OCI-LY1 (cell line): ENCODE data around the gene MIEN1.

Source experiments
- CTCF ChIP-seq: fragments of 200-600 bp; sonication (generic), shearing (Covaris generic); IDR thresholded peaks from 2 replicates; pipeline ENCODE4 v1.5.1; 2017; ENCODE audit warnings: mild to moderate bottlenecking, antibody characterized with exemption, low read length, moderate library complexity, mixed read lengths
- EZH2 ChIP-seq: fragments of 200-600 bp; sonication (generic), shearing (Covaris generic); IDR thresholded peaks from 2 replicates; pipeline ENCODE4 v1.8.0; 2017; ENCODE audit warnings: borderline replicate concordance, mixed run types, mild to moderate bottlenecking, antibody characterized with exemption, low read length, moderate library complexity, mixed read lengths

GRCh38 chr17:39716879-39717536 lies 13.3 kb downstream of the MIEN1 start:
- TF ChIP-seq CTCF, result no peak
- no peak for TF ChIP-seq EZH2
